HG03060 (cell line): ENCODE results near the gene ACTR8.
A peak's percentile ranks its signal among the peaks of the same experiment; 100 is the strongest.

ENCODE experiments used
- ATAC-seq: cut with Tn5 transposase; IDR thresholded peaks from one replicate; pipeline ENCODE4 v1.9.1; 2021; ENCODE audit warnings: low read depth, moderate number of reproducible peaks; ENCODE audit not compliant: unreplicated experiment

Gene ACTR8

DNA sequence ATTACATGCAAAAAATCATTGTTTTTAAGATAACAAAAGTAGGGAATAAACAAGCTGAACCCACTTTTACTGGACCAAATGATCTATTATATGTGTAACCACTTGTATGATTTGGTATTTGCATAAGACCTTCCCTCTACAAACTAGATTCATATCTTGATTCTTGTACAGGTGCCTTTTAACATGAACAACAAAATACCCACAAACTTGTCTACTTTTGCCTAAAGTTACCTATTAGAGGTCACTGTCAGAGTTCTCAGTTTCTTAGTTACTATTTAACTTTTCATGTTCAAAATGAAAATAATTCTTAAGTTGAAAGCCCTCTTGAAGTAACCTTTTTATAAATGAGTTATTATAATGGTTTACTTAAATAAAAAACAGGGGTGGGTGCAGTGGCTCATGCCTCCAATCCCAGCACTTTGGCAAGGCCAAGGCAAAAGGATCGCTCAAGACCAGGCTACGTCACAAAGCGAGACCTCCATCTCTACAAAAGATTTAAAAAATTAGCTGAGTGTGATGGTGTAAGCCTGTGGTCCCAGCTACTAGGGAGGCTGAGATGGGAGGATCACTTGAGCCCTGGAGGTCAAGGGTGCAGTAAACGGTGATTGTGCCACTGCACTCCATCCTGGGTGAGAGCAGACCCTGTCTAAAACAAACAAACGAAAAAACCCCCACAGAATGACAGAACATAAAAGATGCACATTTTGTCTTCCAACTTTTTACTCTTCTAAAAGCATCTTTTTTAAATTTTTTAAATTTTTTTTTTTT lies 16.0 kb downstream of the ACTR8 start:
- ATAC-seq: no peak

DNA sequence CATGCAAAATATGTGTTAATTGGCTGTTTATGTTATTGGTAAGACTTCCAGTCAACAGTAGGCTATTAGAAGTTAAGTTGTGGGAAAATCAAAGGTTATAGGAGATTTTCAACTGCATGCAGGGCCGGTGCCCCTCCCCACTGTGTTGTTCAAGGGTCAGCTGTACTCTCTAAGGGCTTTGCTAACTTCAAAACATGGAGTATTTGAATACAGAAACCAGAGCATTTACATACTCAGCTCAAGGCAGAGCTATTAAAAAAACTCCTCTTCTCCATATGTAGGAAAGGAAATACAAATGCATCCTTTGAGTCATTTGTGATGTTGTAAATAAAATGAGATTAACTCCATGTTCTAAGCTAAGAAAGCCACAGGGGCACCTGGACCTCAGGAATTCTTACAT lies 18.8 kb downstream of the ACTR8 start:
- ATAC-seq: no peak

DNA sequence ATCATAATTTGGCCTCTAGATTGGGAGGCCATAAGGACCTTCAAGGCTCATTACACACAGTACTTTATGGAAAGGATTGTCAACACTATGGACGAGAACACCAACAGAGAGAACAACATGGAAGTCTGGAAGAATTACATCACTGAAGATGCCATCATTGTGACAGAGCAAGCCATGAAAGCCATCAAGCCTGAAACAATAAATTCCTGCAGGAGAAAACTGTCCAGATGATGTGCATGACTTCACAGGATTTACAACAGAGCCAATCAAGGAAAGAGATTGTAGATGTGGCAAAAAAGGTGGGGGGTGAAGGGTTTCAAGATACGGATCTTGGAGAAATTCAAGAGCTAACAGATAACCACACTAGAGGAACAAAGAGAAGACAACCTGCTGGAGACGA lies 19.7 kb downstream of the ACTR8 start:
- ATAC-seq: no peak

DNA sequence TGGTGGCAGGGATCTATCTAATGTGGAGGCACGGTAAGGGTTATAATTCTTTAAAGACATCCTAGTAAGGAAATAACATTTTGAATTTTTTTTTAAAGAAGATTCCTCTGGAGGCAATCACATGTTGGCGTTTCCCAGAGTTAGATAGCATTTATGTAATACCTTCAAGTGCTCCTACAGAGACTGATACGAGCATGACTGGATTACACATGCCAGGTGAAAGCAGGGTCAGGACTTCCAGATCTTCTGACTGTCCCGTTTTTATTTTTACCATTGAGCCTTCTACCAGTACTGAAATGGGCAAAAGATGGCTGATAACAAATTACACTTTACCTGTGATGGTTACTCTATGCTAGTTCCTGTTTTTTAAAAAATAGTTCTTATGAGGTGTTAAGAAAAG lies 21.8 kb downstream of the ACTR8 start:
- no peak for ATAC-seq

DNA sequence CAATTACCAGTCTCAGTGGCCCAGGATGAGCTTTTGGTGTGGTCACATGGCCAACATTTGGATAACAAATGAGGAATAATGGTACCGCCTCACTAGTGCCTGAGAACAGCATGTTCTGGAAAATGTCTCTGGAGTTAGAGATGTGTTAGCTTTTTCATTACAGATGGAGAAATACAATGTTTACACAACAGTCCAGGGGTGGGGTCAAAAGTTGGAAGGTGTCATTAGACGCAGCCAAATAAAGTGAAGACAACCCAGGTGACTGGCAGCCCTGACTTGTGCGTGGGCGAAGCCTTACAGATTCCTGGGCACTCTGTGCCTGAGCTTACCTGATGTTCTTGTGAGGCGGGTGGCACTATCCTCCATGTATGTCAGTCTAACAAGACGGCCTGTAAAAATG lies 22.8 kb downstream of the ACTR8 start:
- no peak for ATAC-seq

DNA sequence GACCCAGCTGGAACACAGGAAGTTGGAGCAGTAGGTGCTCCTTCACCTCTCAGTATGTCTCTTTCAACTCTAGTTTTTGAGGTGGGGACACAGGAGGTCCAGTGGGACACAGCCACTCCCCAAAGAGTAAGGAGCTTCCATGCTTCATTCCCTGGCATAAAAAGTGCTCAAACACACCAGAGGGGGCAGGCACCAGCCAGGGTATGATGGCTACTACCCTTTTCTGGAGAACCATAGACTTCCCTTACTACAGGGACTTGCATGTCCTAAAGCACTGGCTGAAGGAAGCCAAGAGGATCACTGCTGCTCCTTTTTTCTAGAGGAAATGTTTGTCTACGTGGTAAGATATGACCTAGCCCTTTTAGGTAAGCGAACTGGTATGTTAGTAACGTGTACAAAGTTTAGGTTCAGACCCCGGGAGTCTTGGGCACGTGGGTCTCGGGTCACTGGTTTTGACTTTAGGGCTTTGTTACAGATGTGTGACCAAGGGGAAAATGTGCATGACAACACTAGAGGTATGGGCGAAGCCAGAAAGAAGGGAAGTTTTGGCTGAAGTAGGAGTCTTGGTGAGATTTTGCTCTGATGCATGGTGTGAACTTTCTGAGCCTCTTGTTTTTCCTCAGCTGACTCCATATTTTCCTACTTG lies 23.7 kb downstream of the ACTR8 start:
- ATAC-seq: no peak

DNA sequence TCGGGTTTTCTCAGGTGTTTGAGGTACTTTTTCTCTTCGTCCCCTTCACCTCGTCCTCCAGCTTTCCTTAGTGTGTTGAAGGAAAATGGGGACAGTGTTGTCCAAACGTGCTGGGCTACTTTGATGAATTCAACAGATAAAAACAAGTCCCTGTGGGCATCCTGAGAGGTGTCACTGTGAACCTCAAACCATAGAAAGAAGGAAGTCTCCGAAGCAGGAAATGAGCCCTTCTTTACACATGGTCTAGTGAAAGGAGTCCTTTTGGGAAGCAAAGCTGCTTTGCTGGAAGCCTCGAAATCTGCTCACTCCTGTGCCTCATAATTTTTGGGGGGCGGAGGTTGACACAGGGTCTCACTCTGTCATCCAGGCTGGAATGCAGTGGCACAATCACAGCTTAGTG lies 25.0 kb downstream of the ACTR8 start:
- ATAC-seq: no peak

DNA sequence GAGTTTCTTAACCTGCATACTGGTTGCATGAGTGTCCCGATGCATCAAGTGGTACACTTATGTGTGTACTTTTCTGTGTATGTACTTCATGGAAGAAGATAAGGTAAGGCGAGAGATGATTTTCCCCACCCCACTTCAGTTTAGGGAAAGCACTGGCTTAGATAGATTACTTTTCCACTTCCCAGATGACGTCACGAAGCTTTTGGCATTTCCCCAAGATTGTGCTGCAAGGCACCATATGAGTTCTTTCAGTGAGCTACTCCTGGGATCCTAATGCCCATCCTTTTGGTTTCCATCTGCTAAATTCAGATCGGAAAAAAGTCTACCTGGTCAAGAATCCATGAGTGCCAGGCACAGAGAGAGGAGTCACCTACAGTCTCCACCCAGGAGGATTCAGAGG lies 31.1 kb downstream of the ACTR8 start:
- no peak for ATAC-seq

DNA sequence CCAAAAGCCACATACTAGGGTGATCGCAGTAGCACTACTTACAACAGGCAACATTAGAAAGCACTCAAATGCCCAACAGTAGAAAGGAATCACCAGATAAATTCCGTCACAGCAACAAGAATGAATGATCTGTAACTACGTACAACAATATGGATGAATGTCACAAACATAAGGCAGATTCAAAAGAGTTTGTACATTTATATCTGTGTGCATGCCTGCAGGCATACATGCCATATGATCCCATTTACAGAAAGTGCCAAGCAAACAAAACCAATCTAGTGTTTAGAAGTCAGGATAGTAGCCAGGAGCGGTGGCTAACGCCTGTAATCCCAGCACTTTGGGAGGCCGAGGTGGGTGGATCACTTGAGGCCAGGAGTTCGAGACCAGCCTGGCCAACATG lies 32.0 kb downstream of the ACTR8 start:
- no peak for ATAC-seq

DNA sequence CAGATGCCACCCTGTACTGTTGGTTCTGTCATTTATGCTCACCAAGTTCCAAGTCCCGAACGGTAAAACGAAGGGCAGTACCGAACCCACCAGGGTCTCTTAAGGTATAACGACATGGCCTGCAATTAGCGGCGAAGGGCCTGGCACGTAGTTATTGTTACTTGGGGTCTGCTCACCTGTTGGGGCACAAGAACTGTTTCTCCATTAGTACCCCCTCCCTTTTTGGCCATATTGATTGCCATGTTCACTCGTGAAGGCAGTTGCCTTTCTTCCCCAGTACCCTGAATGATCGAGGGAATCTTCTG lies 35.1 kb downstream of the ACTR8 start:
- ATAC-seq: no peak

DNA sequence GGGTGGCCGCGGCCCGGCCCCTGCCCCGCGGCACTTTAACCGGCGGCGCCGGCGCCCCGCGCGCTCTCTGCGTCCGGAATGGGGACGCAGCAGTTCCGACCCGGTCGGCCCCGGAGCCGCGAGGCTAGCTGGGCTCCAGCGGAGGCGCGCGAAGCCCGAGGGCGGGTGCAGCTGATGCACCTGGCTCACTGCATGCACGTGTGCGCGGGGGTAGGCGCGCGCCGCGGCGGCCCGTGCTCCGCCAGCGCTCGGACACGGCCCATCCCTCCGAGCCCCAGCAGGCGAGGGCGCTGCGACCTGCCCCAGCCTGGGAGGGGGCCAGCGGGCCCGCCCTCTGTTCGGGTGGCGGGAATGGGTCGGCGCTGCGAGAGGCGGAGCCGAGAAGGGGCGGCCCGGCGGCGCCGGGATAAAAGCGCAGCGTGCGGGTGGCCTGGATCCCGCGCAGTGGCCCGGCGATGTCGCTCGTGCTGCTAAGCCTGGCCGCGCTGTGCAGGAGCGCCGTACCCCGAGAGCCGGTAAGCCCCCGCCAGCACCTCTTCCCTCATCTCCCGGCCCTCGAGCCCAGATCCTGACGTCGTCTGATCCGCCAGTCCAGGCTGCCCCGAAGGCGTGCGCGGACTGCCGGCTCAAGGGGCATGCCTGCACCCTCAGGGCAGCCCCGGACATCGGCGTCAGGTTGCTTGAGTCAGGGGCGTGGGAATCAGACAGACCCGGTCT lies 35.7 kb downstream of the ACTR8 start, which contains the start of the genes CHDH and IL17RB:
TSS of gene CHDH (minus strand) at position 286 of the 717 bp plus-strand sequence. CDS start 22,411 bp downstream, outside the sequence.
TSS of gene IL17RB (plus strand) at position 435 of the 717 bp plus-strand sequence. CDS start at position 456, 21 bp downstream.
- ATAC-seq: no peak

DNA sequence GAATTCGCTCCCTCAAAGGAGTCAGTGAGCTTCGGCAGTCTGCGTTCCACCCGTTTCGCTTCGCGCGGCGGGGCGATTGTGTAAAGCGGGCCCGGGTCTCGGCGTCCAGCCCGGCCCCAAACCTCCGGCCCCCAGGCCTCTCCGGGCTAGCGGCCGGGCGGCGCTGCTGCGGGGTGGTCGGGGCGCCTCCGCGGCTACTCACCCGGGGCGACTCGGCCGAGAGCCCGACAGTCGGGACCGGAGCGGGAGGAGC lies 36.1 kb downstream of the ACTR8 start:
- no peak for ATAC-seq

DNA sequence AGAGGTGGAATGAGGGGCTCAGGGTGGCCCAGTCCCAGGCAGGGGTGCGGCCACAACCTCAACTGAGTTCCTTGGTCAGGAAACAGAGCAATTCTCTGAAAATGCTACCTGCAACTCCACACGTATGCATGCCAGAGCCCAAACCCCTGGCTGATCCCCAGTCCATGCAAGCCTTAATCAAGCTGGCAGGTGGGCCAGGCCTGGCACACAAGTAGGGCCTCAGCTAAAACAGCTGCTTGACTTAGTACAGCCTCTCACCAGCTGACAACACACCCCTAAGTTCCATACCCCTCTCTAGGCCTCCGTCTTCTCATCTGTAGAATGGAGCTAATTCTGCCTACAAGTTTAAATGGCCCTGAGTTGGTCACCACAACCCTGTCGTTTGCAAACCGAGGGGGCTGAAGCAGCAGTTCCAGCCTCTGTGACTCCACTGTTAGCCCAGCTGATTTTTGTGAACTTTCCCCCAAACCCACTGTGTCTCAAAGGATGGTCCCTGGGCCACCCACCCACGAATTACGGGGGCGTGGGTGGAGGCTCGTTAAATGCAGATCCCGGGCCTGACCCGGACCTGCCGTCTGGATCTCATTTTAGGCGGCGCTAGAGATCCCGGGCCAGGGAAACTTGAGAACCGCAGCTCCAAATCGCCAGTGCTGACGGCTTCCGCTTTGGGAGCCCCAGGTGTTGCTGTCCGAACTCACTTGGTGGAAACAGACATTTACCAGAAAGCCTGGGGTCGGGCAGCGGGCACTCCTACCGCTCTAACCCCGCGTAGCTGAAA lies 36.7 kb downstream of the ACTR8 start:
- no peak for ATAC-seq

DNA sequence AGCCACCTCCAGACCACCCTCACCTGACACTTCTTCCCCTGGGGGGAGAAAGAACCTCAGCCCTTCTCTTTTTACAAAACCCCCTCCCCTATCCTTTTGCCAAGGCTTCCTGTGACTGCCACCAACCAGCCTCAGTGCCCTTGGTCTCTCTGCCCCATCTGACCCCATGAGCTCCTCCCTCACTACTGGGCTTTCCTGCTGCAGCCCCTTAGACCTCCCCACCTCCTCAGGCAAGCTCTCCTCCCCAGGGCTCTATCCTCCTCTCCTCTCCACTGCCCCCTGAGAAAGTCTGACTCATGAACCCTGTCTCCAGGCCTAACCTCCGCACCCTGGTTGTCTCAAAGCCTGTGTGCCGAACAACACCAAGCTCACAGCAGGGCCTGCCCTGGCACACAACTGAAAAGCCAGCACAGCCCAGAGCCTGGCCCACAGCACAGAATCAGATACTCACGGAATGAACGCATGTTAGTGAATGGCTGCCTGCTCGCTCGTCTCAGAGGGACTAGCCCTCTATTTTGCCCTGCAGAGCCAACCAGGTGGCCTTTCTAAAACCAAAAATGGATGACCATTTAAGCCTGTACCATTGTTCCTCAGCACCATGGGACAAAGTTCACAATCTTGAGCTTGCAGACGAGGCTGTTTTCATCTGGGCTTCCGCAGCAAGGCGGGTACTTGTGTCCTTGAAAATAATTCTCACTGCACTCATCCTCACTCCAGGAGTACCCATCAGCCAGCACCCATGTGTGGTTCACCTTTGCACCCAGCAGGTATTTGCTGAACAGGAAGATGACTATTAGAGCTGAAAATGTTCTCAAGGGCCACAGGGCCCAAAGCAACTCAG lies 37.5 kb downstream of the ACTR8 start:
- ATAC-seq: no peak

DNA sequence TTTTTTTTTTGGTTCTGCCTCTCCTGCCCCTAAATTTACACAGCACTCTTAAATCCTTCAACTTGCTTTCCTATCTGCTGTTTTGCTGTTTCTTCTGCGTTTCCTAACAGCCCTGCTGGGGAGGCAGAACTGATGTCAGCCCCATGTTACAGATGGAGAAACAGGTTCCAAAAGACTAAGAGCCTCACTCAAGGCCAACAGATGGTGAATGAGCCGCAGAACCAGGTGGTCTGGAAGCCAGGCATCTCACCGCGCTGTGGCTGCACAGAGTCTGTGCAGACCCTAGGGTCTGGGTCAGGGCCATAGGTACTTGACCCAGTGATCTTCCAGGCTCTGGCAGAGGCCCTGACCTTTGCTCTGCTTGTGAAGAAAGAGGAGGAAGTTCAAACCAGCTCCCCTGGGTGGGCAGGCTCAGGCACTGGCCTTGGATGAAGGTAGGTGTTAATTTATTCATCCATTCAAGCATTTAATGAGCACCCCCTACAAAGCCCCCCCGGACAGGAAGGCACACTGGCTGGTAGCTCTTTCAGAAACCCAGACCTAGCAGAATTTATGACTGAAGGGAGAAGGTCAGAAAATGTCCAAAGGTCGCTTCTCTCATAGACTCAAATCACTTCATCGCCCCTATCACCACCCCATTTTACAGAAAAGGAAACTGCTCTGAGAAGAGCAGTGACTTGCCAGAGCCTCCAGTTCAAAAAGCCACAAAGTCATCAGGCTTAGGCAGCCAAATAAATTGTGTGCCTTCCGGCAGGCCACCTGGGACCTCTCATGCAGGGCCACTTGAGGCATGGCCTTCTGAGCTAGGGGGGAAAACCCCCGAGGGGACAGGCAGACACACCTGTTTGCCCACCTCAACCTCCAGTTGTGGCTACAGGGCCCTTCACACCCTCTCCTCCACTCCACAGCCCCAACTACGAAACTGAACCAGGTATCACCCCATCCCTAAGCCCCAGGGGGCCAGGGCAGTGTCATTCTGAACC lies 38.5 kb downstream of the ACTR8 start:
- ATAC-seq: peak; percentile 43

DNA sequence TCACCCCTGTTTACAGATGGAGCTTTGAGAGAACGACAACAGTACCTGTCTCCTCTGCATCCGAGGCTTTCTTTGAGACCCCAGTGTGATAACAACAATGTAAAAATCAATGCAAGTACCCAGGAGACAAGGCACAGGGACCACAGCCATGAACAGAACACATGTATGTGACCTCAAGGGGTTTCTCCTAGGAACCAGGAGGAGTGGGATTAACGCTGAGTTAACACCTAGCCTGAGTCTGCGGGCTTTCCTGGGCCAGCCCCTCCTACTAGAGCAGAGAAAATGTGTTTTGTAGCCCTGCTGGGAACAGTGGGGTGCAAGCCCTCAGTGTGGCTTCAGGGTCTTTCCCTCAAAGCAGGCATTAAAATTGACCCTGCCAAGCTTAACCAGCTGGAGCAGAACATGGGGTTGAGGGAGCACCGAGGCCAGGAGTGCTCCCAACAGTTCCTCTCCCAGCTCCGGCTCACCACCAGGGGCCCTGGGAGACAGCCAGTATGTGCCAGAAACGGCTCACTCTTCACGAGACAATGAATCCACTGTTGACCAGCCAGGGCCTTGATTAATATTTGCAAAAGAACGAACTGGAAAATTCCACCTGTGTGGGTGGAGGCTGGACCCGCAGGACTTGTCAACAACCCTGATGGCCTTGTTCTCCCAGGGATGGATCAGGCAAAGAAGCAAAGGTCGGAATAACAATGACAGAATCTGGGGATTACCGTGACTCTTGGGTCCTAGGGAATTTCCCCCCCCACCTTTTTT lies 39.3 kb downstream of the ACTR8 start:
- no peak for ATAC-seq

DNA sequence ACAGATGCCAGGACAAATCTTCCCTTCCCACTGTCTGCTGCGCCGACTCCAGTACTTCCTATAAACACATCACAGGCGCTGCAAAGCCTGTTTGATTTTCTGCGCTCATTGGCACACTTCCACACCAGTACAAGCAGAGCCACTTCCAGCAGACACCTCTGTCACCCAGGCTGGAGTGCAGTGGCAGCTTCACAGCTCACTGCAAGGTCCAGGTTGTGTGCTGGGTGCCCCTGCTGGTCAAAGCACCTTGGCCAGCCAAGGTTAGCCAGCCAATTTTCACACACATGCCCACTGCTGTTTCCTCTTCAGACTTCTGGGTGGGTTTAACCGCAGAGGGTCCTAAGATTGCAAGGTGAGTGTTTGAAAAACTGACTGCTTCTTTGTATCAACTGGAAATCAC lies 40.7 kb downstream of the ACTR8 start:
- ATAC-seq: no peak

DNA sequence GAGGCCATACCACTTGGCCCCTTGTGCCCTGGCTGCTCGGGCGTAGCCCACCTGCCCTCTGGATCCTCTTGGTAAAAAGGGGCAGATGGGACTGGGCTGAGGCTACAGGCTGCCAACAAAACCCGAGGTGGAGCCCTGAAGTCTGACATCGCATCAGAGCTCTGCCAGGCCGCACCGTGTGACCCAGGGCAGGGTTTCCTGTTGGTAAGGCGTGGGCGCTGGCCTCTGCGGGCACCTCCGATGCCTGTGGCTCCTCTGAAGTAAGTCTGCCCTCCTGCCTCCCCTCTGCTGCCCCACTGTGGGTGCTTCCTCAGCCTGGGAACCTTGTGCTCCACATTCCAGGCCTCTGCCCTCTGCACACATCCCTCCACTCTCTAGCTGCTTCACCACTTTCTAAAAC lies 44.6 kb downstream of the ACTR8 start:
- ATAC-seq: no peak
